ENCODE results near the gene SLC7A10.

The SLC7A10 gene

DNA sequence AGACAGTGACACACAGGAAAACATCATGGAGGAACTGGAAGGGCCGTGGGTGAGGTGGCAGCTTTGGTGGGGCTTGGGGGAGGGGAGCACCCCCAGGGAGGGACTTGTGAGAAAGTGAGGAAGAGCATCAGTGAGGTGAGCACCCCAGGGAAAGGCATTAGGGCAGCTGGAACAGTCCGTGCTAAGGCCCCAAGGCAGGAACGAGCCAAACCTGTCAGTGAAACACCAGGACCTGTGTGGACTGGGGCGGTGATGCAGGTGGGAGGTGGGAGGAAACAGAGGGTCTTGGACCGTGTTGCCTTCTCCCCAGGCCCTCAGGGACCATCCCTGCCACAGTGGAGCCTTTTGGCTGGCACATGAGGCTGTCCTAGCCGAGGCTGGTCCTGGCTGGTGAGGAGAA, 17.3 kb upstream of the SLC7A10 start:
- Histone ChIP-seq H3K4ac (ENCODE audit: low read depth, low read length) (no peak overlapping the region), H3K27ac (ENCODE audit: low read depth, low read length) (no peak overlapping the region)
- no peak for DNase-seq

DNA sequence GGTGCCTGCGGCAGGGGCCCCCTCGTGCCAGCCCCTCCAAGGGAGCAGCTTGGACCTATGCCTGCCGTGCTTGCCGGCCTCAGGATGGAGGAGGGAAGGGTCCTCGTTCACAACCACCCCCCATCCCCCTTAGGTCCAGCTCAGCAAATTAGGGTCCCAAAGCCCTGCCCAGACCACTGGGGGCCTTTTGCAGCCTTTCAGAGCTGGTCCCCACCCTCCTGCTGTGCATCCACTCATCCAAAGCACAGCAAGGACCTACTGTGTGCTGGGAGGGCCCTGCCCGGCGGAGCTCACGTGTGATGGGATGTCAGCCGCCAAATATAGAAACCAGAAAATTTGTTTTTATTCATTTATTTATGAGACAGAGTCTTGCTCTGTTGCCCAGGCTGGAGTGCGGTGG, 16.5 kb upstream of the SLC7A10 start:
- H3K18ac ChIP-seq (ENCODE audit: low read length), result no peak overlapping the region
- no peak overlapping the region for H4K5ac ChIP-seq (ENCODE audit: low read length)
- no peak overlapping the region for H2BK5ac ChIP-seq (ENCODE audit: low read length)
- H2BK120ac ChIP-seq (ENCODE audit: low read depth, low read length), result no peak overlapping the region
- no peak overlapping the region for H3K27ac ChIP-seq (ENCODE audit: low read depth, low read length)
- H3K4me2 ChIP-seq (ENCODE audit: low read length), result no peak overlapping the region
- no peak overlapping the region for H3K23ac ChIP-seq (ENCODE audit: low read length)
- no peak overlapping the region for H3K9ac ChIP-seq (ENCODE audit: low read length)
- no peak overlapping the region for H2AK5ac ChIP-seq (ENCODE audit: low read length)
- H3K4me3 ChIP-seq (ENCODE audit: low read length), result no peak overlapping the region
- no peaks in the 10 kb centered on the region for H3K4me1 ChIP-seq (ENCODE audit: control insufficient read depth, low read depth, low read length)
- no peak overlapping the region for H2BK15ac ChIP-seq (replicated peaks; ENCODE audit: low read depth)
- H3K4ac ChIP-seq (ENCODE audit: low read depth, low read length), result no peak overlapping the region
- H3K79me2 ChIP-seq (ENCODE audit: control insufficient read depth, insufficient read depth, low read length), result no peaks in the 10 kb centered on the region
- WGBS (ENCODE audit: extremely low coverage, insufficient coverage, low lambda C conversion rate), result no CpG with 5 or more reads among the region's 10 CpGs
- no peaks in the 10 kb centered on the region for H3K79me1 ChIP-seq (ENCODE audit: low read length)
- no peak for DNase-seq
- no peak overlapping the region for H3K56ac ChIP-seq (ENCODE audit: low read length)
- no peaks in the 10 kb centered on the region for H3K36me3 ChIP-seq (ENCODE audit: control insufficient read depth, insufficient read depth, low read length)
- H3K27me3 ChIP-seq (ENCODE audit: insufficient read depth, low read length, poor library complexity), result no peaks in the 10 kb centered on the region
- no peak overlapping the region for H4K8ac ChIP-seq (ENCODE audit: low read depth, low read length)

More for the DNA sequence above, 17.3 kb upstream of the SLC7A10 start:
- Histone ChIP-seq H2BK15ac (replicated peaks; ENCODE audit: low read depth) (no peak overlapping the region), H3K4me3 (ENCODE audit: low read length) (no peak overlapping the region), H3K23ac (ENCODE audit: low read length) (no peak overlapping the region), H2BK5ac (ENCODE audit: low read length) (no peak overlapping the region), H3K27me3 (ENCODE audit: insufficient read depth, low read length, poor library complexity) (no peaks in the 10 kb centered on the region), H2BK120ac (ENCODE audit: low read depth, low read length) (no peak overlapping the region), H3K79me1 (ENCODE audit: low read length) (no peaks in the 10 kb centered on the region), H3K9ac (ENCODE audit: low read length) (no peak overlapping the region), H4K8ac (ENCODE audit: low read depth, low read length) (no peak overlapping the region), H2AK5ac (ENCODE audit: low read length) (no peak overlapping the region), H3K4me1 (ENCODE audit: control insufficient read depth, low read depth, low read length) (no peaks in the 10 kb centered on the region), H3K4me2 (ENCODE audit: low read length) (no peak overlapping the region), H3K79me2 (ENCODE audit: control insufficient read depth, insufficient read depth, low read length) (no peaks in the 10 kb centered on the region), H4K5ac (ENCODE audit: low read length) (no peak overlapping the region), H3K56ac (ENCODE audit: low read length) (no peak overlapping the region), H3K18ac (ENCODE audit: low read length) (no peak overlapping the region), H3K36me3 (ENCODE audit: control insufficient read depth, insufficient read depth, low read length) (no peaks in the 10 kb centered on the region)
- WGBS (ENCODE audit: extremely low coverage, insufficient coverage, low lambda C conversion rate), result no CpG with 5 or more reads among the region's 6 CpGs

DNA sequence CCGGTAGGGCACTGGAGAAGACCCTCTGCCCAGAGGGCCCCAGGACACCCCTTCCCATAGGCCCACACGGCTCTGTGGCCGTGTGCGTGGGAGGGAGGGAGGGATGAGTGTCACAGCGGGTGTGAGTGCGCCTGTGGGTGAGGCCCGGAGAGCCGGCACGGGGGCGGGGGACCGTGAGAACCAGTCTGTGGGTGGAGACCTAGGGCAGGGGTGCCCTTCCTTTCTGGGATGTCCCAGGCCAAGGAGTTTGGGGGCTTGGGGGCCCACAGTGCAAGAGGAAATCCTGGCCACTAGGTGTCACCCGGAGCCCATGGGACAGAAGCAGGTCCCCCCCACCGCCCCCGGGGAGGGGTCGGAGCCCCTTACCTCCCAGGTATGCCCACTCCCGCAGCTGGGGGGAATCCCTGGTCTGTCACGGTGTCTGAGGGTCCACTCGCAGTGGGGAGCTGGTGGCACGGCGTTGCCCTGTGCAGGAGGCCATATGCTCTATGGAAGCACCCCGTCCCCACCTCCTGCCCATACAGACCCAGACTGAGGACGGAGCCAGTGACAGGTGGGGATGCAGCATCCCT, 16.0 kb upstream of the SLC7A10 start:
- H4K8ac ChIP-seq (ENCODE audit: low read depth, low read length), result no peak overlapping the region
- no peak overlapping the region for H3K56ac ChIP-seq (ENCODE audit: low read length)
- WGBS (ENCODE audit: extremely low coverage, insufficient coverage, low lambda C conversion rate), result no CpG with 5 or more reads among the region's 22 CpGs
- H3K4me2 ChIP-seq (ENCODE audit: low read length), result no peak overlapping the region
- no peak overlapping the region for H3K4ac ChIP-seq (ENCODE audit: low read depth, low read length)
- peak; percentile 11 for DNase-seq
- no peak overlapping the region for H3K9ac ChIP-seq (ENCODE audit: low read length)
- H3K79me2 ChIP-seq (ENCODE audit: control insufficient read depth, insufficient read depth, low read length), result no peaks in the 10 kb centered on the region
- H3K4me1 ChIP-seq (ENCODE audit: control insufficient read depth, low read depth, low read length), result no peaks in the 10 kb centered on the region
- no peaks in the 10 kb centered on the region for H3K79me1 ChIP-seq (ENCODE audit: low read length)
- H3K27ac ChIP-seq (ENCODE audit: low read depth, low read length), result no peak overlapping the region
- H3K27me3 ChIP-seq (ENCODE audit: insufficient read depth, low read length, poor library complexity), result no peaks in the 10 kb centered on the region
- H4K5ac ChIP-seq (ENCODE audit: low read length), result no peak overlapping the region
- H3K4me3 ChIP-seq (ENCODE audit: low read length), result no peak overlapping the region
- no peaks in the 10 kb centered on the region for H3K36me3 ChIP-seq (ENCODE audit: control insufficient read depth, insufficient read depth, low read length)
- H2BK15ac ChIP-seq (replicated peaks; ENCODE audit: low read depth), result no peak overlapping the region
- no peak overlapping the region for H3K18ac ChIP-seq (ENCODE audit: low read length)
- H2BK5ac ChIP-seq (ENCODE audit: low read length), result no peak overlapping the region
- H2AK5ac ChIP-seq (ENCODE audit: low read length), result no peak overlapping the region
- no peak overlapping the region for H3K23ac ChIP-seq (ENCODE audit: low read length)
- no peak overlapping the region for H2BK120ac ChIP-seq (ENCODE audit: low read depth, low read length)

DNA sequence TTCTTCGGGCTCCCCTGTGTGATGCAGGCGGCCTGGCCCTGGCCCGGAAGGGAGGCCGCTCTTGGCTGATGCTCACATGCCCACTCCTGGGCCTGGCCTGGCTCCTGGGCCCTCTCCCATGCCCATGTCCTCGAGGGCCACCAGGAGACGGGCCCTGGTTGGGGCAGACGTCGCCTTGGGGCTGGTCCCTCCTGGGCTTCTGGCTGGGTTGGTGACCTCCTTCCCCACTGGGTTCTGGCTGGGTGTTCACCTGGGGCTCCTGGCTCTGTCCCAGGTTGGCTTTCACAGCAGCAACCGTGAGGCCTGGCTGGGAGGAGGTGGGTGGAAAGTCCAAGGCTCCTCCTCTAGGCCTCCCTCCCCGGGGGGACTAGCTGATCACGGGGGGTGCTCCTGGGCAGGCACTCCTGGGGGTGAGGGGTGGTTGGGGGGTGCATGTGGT, 15.5 kb upstream of the SLC7A10 start:
- Histone ChIP-seq H3K4me3 (ENCODE audit: low read length) (no peak overlapping the region), H2BK120ac (ENCODE audit: low read depth, low read length) (no peak overlapping the region), H3K4ac (ENCODE audit: low read depth, low read length) (no peak overlapping the region), H2AK5ac (ENCODE audit: low read length) (no peak overlapping the region), H3K27ac (ENCODE audit: low read depth, low read length) (no peak overlapping the region), H3K4me1 (ENCODE audit: control insufficient read depth, low read depth, low read length) (no peaks in the 10 kb centered on the region), H3K79me2 (ENCODE audit: control insufficient read depth, insufficient read depth, low read length) (no peaks in the 10 kb centered on the region), H3K9ac (ENCODE audit: low read length) (no peak overlapping the region), H4K8ac (ENCODE audit: low read depth, low read length) (no peak overlapping the region), H3K27me3 (ENCODE audit: insufficient read depth, low read length, poor library complexity) (no peaks in the 10 kb centered on the region), H2BK5ac (ENCODE audit: low read length) (no peak overlapping the region), H3K18ac (ENCODE audit: low read length) (no peak overlapping the region), H3K4me2 (ENCODE audit: low read length) (no peak overlapping the region), H3K36me3 (ENCODE audit: control insufficient read depth, insufficient read depth, low read length) (no peaks in the 10 kb centered on the region), H3K56ac (ENCODE audit: low read length) (no peak overlapping the region), H2BK15ac (replicated peaks; ENCODE audit: low read depth) (no peak overlapping the region), H4K5ac (ENCODE audit: low read length) (no peak overlapping the region), H3K23ac (ENCODE audit: low read length) (no peak overlapping the region), H3K79me1 (ENCODE audit: low read length) (no peaks in the 10 kb centered on the region)
- no CpG with 5 or more reads among the region's 11 CpGs for WGBS (ENCODE audit: extremely low coverage, insufficient coverage, low lambda C conversion rate)
- DNase-seq, result no peak

DNA sequence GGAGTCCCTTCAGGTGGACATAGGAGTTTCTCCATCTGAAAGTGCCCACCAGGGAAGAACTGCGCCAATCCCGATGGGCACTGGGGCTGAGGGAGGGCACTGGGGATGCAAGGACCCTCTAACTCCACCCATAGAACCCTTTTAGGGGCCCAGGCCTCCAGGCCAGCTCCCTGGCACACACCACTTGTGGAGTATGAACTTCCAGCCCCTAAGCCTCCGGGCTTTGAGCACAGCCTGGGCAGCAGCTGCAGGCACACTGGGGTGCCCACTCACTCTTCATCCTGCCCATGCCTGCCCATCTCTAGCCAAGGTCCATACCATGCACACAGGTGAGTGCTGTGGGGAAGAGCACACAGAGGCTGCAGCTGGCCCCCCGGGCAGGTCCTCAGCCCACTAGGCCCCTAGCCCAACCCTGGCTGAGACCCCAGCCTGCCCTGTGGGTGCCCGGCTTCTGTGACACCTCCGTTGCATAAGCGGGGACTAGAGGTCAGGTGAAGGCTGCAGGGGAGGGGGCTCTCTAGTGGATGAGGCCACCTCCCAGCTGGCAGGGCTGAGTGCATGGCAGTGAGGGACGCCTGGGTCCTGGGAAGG, 14.6 kb upstream of the SLC7A10 start:
- H3K9ac ChIP-seq (ENCODE audit: low read length), result no peak overlapping the region
- H4K8ac ChIP-seq (ENCODE audit: low read depth, low read length), result no peak overlapping the region
- WGBS (ENCODE audit: extremely low coverage, insufficient coverage, low lambda C conversion rate), result no CpG with 5 or more reads among the region's 8 CpGs
- no peak overlapping the region for H4K5ac ChIP-seq (ENCODE audit: low read length)
- H2AK5ac ChIP-seq (ENCODE audit: low read length), result no peak overlapping the region
- H3K27ac ChIP-seq (ENCODE audit: low read depth, low read length), result no peak overlapping the region
- no peaks in the 10 kb centered on the region for H3K4me1 ChIP-seq (ENCODE audit: control insufficient read depth, low read depth, low read length)
- no peak overlapping the region for H3K56ac ChIP-seq (ENCODE audit: low read length)
- no peaks in the 10 kb centered on the region for H3K27me3 ChIP-seq (ENCODE audit: insufficient read depth, low read length, poor library complexity)
- H3K4me3 ChIP-seq (ENCODE audit: low read length), result no peak overlapping the region
- H3K79me2 ChIP-seq (ENCODE audit: control insufficient read depth, insufficient read depth, low read length), result no peaks in the 10 kb centered on the region
- H2BK15ac ChIP-seq (replicated peaks; ENCODE audit: low read depth), result no peak overlapping the region
- no peak overlapping the region for H2BK5ac ChIP-seq (ENCODE audit: low read length)
- no peak overlapping the region for H2BK120ac ChIP-seq (ENCODE audit: low read depth, low read length)
- H3K18ac ChIP-seq (ENCODE audit: low read length), result no peak overlapping the region
- no peaks in the 10 kb centered on the region for H3K36me3 ChIP-seq (ENCODE audit: control insufficient read depth, insufficient read depth, low read length)
- no peak for DNase-seq
- no peak overlapping the region for H3K23ac ChIP-seq (ENCODE audit: low read length)
- no peak overlapping the region for H3K4ac ChIP-seq (ENCODE audit: low read depth, low read length)
- H3K79me1 ChIP-seq (ENCODE audit: low read length), result no peaks in the 10 kb centered on the region
- no peak overlapping the region for H3K4me2 ChIP-seq (ENCODE audit: low read length)
